ENCODE measurements around the gene SYT11. TPM values are rescaled to one million over a fixed set of nuclear protein-coding genes. Genes with fewer than 3 reads are reported as not detected.

Gene SYT11
- total and polyA plus RNA-seq, 9 of the 15 experiments (the other 6 are each of a cell fraction or from before 2014, with no cell fraction given): 0.05 to 0.18 (median 0.11) TPM

GRCh38 chr1:155911156-155912055, 52.0 kb downstream of the SYT11 start, which contains the start of gene RIT1 (continued):
- TF ChIP-seq, protein P1, sequence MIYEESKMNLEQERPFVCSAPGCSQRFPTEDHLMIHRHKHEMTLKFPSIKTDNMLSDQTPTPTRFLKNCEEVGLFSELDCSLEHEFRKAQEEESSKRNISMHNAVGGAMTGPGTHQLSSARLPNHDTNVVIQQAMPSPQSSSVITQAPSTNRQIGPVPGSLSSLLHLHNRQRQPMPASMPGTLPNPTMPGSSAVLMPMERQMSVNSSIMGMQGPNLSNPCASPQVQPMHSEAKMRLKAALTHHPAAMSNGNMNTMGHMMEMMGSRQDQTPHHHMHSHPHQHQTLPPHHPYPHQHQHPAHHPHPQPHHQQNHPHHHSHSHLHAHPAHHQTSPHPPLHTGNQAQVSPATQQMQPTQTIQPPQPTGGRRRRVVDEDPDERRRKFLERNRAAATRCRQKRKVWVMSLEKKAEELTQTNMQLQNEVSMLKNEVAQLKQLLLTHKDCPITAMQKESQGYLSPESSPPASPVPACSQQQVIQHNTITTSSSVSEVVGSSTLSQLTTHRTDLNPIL (CRISPR knock-in tag; IDR thresholded peaks at IDR 0.05): no peak
- TF ChIP-seq STAT5A (IDR thresholded peaks at IDR 0.05; ENCODE audit: borderline replicate concordance, low read length) (0 out of 2 replicates have a peak, but pooled peaks have one; percentile 26), ZNF24 (IDR thresholded peaks at IDR 0.05) (no peak), CC2D1A (IDR thresholded peaks at IDR 0.05) (no peak), AFF1 (IDR thresholded peaks at IDR 0.05; ENCODE audit: low read depth in 1 of 2, partially characterized antibody in 2 of 2) (no peak), SLC30A9 (CRISPR knock-in tag; IDR thresholded peaks at IDR 0.05) (no peak), ZBTB7A (IDR thresholded peaks at IDR 0.05; ENCODE audit: borderline replicate concordance, control insufficient read depth, low read depth, low read length) (peak; percentile 73; the same call in 1 of the 2 replicates), NCOR1 (IDR thresholded peaks at IDR 0.05) (no peak), FOXP1 (CRISPR knock-in tag; IDR thresholded peaks at IDR 0.05) (no peak), MAZ (CRISPR knock-in tag; conservative IDR thresholded peaks at IDR 0.05 in 1 of 2, IDR thresholded peaks at IDR 0.05 in 1 of 2) (peak; percentile 70 to 88), NELFE (IDR thresholded peaks at IDR 0.05; ENCODE audit: insufficient read depth, insufficient read length) (no peak), ZNF639 (CRISPR knock-in tag; conservative IDR thresholded peaks at IDR 0.05 in 1 of 2, IDR thresholded peaks at IDR 0.05 in 1 of 2) (peak in 1 of 2 experiments; percentile 98; a peak in 2 of 4 replicates), HNRNPUL1 (IDR thresholded peaks at IDR 0.05; ENCODE audit: low read length) (no peak), NR2C1 (IDR thresholded peaks at IDR 0.05) (peak; percentile 91), NR2C1 (tag; IDR thresholded peaks at IDR 0.05) (peak; percentile 93), SIN3A (IDR thresholded peaks at IDR 0.05; ENCODE audit: borderline replicate concordance in 2 of 2, control insufficient read depth in 1 of 2, low read depth in 2 of 2, low read length in 2 of 2) (no peak; a peak in 1 of 4 replicates), CTBP1 (IDR thresholded peaks at IDR 0.05; ENCODE audit: borderline replicate concordance) (0 out of 2 replicates have a peak, but pooled peaks have one; percentile 26)
- TF ChIP-seq, protein P2, sequence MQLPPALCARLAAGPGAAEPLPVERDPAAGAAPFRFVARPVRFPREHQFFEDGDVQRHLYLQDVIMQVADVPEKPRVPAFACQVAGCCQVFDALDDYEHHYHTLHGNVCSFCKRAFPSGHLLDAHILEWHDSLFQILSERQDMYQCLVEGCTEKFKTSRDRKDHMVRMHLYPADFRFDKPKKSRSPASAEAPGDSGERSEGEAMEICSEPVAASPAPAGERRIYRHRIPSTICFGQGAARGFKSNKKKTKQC (CRISPR knock-in tag; IDR thresholded peaks at IDR 0.05): no peak
- TF ChIP-seq, protein P3, sequence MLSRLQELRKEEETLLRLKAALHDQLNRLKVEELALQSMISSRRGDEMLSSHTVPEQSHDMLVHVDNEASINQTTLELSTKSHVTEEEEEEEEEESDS (CRISPR knock-in tag; IDR thresholded peaks at IDR 0.05): no peak
